Subcutaneous adipose tissue (tissue), 4 donors: ENCODE measurements around the gene EEPD1. TPM values are rescaled to one million over a fixed set of nuclear protein-coding genes. Genes with fewer than 3 reads are reported as not detected.

Experiments
- CTCF ChIP-seq: fragments of 450-650 bp; IDR thresholded peaks from one replicate; pipeline ENCODE4 v1.5.1; 2016; ENCODE audit warnings: low read depth, mild to moderate bottlenecking, control low read depth, antibody characterized with exemption, moderate library complexity
- total RNA-seq, 4 donors: library from RNA; depleted of rRNA; stranded (reverse); fragments of >200 nt; gene quantifications; one replicate each; pipeline ENCODE4 v1.1.0, GENCODE V29; 2016

The EEPD1 gene
- total RNA-seq, 4 donors from 2014 or later = 22.2 to 57.3 (median 23.8) TPM

- TF ChIP-seq CTCF = no peak
Measured at GRCh38 chr7:36289833-36290661, 137.0 kb downstream of the EEPD1 start.

GRCh38 chr7:36291387-36292316 is 138.6 kb downstream of the EEPD1 start:
- no peak for TF ChIP-seq CTCF

- no peak for TF ChIP-seq CTCF
Measured at GRCh38 chr7:36295090-36295489, 142.0 kb downstream of the EEPD1 start.

GRCh38 chr7:36296284-36296683 is 143.2 kb downstream of the EEPD1 start:
- TF ChIP-seq CTCF = no peak

GRCh38 chr7:36297364-36298009 is 144.4 kb downstream of the EEPD1 start:
- TF ChIP-seq CTCF = no peak

- no peak for TF ChIP-seq CTCF
Measured at GRCh38 chr7:36298106-36298505, 145.1 kb downstream of the EEPD1 start.
